NOMO-1 treated with dmso at 0.1 percent for 144 hours (cell line): ENCODE data around the gene GALNT12.

Experiments
- DNase-seq: peaks from one replicate; lab custom pipeline; 2025; ENCODE audit not compliant: unreplicated experiment; lab: John Stamatoyannopoulos, UW

GALNT12 gene

GRCh38 chr9:98807070-98807813, at the start of gene GALNT12:
Gene GALNT12 (plus strand): TSS chr9:98807670. CDS start chr9:98807699, 29 bp downstream.
- peak; percentile 26 for DNase-seq

- DNase-seq: no peak
Measured at GRCh38 chr9:98760231-98760630, 47.2 kb upstream of the GALNT12 start.

- no peak for DNase-seq
Measured at GRCh38 chr9:98763986-98764745, 43.3 kb upstream of the GALNT12 start.

- no peak for DNase-seq
Measured at GRCh38 chr9:98765256-98765655, 42.2 kb upstream of the GALNT12 start.

GRCh38 chr9:98766586-98766985, 40.9 kb upstream of the GALNT12 start:
- DNase-seq: peak; percentile 14

- no peak for DNase-seq
Measured at GRCh38 chr9:98767196-98767595, 40.3 kb upstream of the GALNT12 start.

GRCh38 chr9:98767915-98768314, 39.6 kb upstream of the GALNT12 start:
- DNase-seq: no peak

GRCh38 chr9:98768344-98768743, 39.1 kb upstream of the GALNT12 start:
- DNase-seq: no peak

- no peak for DNase-seq
Measured at GRCh38 chr9:98770717-98771116, 36.8 kb upstream of the GALNT12 start.

GRCh38 chr9:98771209-98771874, 36.1 kb upstream of the GALNT12 start:
- no peak for DNase-seq

- no peak for DNase-seq
Measured at GRCh38 chr9:98772364-98773155, 34.9 kb upstream of the GALNT12 start.

- DNase-seq: no peak
Measured at GRCh38 chr9:98773721-98774120, 33.7 kb upstream of the GALNT12 start.

- no peak for DNase-seq
Measured at GRCh38 chr9:98774746-98775145, 32.7 kb upstream of the GALNT12 start.

- peak; percentile 27 for DNase-seq
Measured at GRCh38 chr9:98775831-98776441, 31.5 kb upstream of the GALNT12 start.

GRCh38 chr9:98777618-98778017, 29.9 kb upstream of the GALNT12 start:
- no peak for DNase-seq

GRCh38 chr9:98778251-98778650, 29.2 kb upstream of the GALNT12 start:
- no peak for DNase-seq

- no peak for DNase-seq
Measured at GRCh38 chr9:98778711-98779530, 28.5 kb upstream of the GALNT12 start.

- DNase-seq: no peak
Measured at GRCh38 chr9:98780059-98780749, 27.3 kb upstream of the GALNT12 start.
